Upper lobe of left lung (tissue), 4 donors: Measurements from ENCODE around the gene CTRL.

Experiments
- CTCF ChIP-seq, 6 experiments: fragments of 450-650 bp in 4 of 6; fragments of 200-600 bp in 2 of 6; sonication (generic) in 2 of 6; IDR thresholded peaks; one replicate each; pipeline ENCODE4 v1.5.1; 2016 to 2019; ENCODE audit warnings: antibody characterized with exemption in 6 of 6
- EP300 ChIP-seq, 4 donors: sonication (generic); formaldehyde crosslinking; IDR thresholded peaks; one replicate each; pipeline ENCODE4 v1.5.1; 2017; ENCODE audit warnings: antibody characterized with exemption in 4 of 4, control low read depth in 2 of 4
- POLR2A ChIP-seq, 4 donors: fragments of 450-650 bp; IDR thresholded peaks; one replicate each; pipeline ENCODE4 v1.5.1; 2016 to 2017; ENCODE audit warnings: antibody characterized with exemption in 4 of 4, mild to moderate bottlenecking in 2 of 4

- TF ChIP-seq EP300 (IDR thresholded peaks at IDR 0.05), result no peak
- TF ChIP-seq CTCF (IDR thresholded peaks at IDR 0.05), result no peak
- TF ChIP-seq POLR2A (IDR thresholded peaks at IDR 0.05), result no peak
Measured at GRCh38 chr16:67933805-67934204, 2.1 kb upstream of the CTRL start.
